Measurements from ENCODE around the gene ZNF277.

ZNF277 gene

DNA sequence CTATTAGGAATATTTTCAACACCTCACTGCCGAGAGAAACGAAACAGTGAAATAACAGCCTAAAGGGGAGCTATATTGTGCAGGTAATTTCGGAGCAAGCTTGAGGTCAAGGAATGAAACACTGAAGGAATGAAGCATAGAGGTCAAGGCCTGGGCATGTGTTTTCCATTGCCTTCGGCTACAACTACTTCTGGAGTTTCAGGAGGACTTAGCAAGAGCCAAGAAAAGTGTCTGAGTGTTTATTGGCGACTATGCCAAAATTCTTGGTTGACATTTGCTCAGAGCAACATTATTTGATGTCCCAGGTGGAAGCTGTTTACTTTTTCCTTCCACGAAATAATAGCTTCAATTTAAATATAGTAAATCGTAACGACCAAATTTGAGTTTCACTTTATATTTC, 154.2 kb downstream of the ZNF277 start:
- Mint-ChIP-seq H3K27me3 (ENCODE audit: low read depth, poor library complexity) (no peaks in the 10 kb centered on the region), H3K27ac (no peak overlapping the region), H3K9me3 (peaks cover 13% of the 10 kb centered on the region), H3K4me1 (peaks cover 29% of the 10 kb centered on the region), H3K36me3 (ENCODE audit: low read depth) (no peaks in the 10 kb centered on the region), H3K4me3 (no peak overlapping the region)
- DNase-seq, result no peak
- TF ChIP-seq, protein P1, sequence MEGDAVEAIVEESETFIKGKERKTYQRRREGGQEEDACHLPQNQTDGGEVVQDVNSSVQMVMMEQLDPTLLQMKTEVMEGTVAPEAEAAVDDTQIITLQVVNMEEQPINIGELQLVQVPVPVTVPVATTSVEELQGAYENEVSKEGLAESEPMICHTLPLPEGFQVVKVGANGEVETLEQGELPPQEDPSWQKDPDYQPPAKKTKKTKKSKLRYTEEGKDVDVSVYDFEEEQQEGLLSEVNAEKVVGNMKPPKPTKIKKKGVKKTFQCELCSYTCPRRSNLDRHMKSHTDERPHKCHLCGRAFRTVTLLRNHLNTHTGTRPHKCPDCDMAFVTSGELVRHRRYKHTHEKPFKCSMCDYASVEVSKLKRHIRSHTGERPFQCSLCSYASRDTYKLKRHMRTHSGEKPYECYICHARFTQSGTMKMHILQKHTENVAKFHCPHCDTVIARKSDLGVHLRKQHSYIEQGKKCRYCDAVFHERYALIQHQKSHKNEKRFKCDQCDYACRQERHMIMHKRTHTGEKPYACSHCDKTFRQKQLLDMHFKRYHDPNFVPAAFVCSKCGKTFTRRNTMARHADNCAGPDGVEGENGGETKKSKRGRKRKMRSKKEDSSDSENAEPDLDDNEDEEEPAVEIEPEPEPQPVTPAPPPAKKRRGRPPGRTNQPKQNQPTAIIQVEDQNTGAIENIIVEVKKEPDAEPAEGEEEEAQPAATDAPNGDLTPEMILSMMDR (IDR thresholded peaks at IDR 0.05), result no peak

DNA sequence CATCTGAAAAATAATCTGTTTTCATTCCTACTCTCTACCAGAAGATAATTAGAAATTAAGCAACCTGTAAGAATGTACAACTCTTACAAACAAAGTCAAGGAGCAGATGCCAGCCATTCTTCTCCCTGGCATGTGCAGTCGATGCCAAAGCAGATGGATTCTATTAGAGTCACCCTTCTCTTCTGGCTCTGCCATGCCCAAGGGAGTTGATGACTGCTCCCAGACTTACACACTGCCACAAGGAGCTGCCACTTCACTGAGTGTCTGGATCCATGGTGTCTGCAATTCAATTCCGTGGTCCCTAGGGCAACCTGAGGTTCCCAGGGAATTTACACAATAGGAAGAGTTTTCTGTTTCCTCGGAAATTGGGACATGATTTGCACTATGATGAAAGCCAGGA, 154.7 kb downstream of the ZNF277 start:
- Mint-ChIP-seq H3K9me3 (peaks cover 13% of the 10 kb centered on the region), H3K27ac (no peak overlapping the region), H3K4me3 (no peak overlapping the region), H3K4me1 (peaks cover 28% of the 10 kb centered on the region), H3K27me3 (ENCODE audit: low read depth, poor library complexity) (no peaks in the 10 kb centered on the region), H3K36me3 (ENCODE audit: low read depth) (no peaks in the 10 kb centered on the region)
- TF ChIP-seq, protein P1 (IDR thresholded peaks at IDR 0.05), result no peak
- DNase-seq, result no peak

DNA sequence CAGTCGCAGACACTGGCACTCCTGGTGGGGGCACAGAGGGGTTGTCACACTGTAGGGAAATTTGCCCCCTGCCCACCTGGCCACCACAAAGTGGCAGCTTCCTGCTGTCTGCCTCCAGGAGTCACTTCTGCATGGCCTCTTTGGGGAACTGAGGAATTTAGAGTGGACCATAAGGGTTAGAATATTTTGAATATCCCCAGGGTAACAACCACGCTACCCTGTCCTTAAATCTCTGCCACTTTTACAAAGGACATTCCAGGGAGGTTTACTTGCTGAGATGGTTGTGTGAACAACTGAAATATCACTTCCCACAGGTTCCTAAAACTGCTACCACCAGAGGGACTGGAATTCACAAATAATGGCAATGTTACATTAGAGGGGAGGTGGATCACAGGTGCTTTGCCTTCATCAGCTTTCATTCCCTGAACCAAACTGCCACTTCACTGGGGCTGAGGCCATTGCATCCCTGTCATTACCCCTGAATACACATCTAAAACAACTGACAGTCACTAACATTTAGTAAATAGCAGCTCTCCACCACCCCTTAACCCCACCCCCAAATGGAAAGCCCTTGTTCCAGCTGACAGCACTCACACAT, 155.7 kb downstream of the ZNF277 start:
- TF ChIP-seq, protein P1 (IDR thresholded peaks at IDR 0.05), result no peak
- no peak for DNase-seq
- H3K4me1 Mint-ChIP-seq, result peaks cover 28% of the 10 kb centered on the region
- peaks cover 13% of the 10 kb centered on the region for H3K9me3 Mint-ChIP-seq
- no peak overlapping the region for H3K4me3 Mint-ChIP-seq
- no peaks in the 10 kb centered on the region for H3K36me3 Mint-ChIP-seq (ENCODE audit: low read depth)
- no peaks in the 10 kb centered on the region for H3K27me3 Mint-ChIP-seq (ENCODE audit: low read depth, poor library complexity)
- peak overlapping the region; percentile 58 for H3K27ac Mint-ChIP-seq

DNA sequence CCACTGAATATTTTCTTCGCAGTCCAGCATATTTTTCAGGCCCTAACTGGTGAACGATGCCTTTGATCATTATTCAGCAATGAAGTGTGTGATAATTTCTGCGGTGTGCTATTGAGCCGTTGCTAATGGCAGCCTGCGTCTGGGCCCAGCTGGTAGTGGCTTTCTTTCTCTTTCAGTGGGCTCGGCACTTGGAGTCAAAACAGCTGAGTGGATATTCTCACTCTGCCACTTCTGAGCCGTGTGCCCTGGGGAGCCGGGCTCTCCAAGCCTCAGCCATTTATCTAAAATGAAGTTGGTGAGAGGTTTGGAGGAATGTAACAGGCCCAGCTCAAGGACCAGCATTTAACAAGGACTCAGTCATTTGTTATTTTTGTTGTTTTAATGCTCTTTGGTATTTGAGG, 156.2 kb downstream of the ZNF277 start:
- peaks cover 28% of the 10 kb centered on the region for H3K4me1 Mint-ChIP-seq
- H3K36me3 Mint-ChIP-seq (ENCODE audit: low read depth), result no peaks in the 10 kb centered on the region
- H3K27me3 Mint-ChIP-seq (ENCODE audit: low read depth, poor library complexity), result no peaks in the 10 kb centered on the region
- peak overlapping the region; percentile 46 for H3K27ac Mint-ChIP-seq
- H3K4me3 Mint-ChIP-seq, result no peak overlapping the region
- DNase-seq, result no peak
- peaks cover 13% of the 10 kb centered on the region for H3K9me3 Mint-ChIP-seq
- TF ChIP-seq, protein P1 (IDR thresholded peaks at IDR 0.05), result no peak

DNA sequence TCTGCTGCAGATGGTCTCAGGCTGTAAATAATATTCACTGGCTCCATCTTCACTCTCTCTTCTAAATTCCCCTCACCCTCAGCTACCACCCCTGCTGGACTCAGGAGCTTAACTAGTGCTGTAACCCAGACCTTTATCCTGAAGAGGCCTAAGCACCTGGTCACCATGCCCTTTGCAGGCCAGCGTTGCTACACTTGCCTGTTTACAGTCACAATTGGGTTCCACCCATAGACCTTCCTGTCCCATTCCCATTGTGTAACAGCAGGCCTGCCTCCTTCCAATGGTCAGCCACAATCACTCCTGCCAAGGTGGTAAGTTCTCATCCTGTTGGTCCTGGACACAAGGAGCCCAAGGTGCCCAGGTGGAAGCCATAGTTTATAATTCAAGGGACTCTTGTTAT, 157.9 kb downstream of the ZNF277 start:
- Mint-ChIP-seq H3K4me1 (peaks cover 28% of the 10 kb centered on the region), H3K27ac (no peak overlapping the region), H3K4me3 (no peak overlapping the region), H3K9me3 (peaks cover 8% of the 10 kb centered on the region), H3K36me3 (ENCODE audit: low read depth) (no peaks in the 10 kb centered on the region), H3K27me3 (ENCODE audit: low read depth, poor library complexity) (no peaks in the 10 kb centered on the region)
- TF ChIP-seq, protein P1 (IDR thresholded peaks at IDR 0.05), result no peak
- no peak for DNase-seq

DNA sequence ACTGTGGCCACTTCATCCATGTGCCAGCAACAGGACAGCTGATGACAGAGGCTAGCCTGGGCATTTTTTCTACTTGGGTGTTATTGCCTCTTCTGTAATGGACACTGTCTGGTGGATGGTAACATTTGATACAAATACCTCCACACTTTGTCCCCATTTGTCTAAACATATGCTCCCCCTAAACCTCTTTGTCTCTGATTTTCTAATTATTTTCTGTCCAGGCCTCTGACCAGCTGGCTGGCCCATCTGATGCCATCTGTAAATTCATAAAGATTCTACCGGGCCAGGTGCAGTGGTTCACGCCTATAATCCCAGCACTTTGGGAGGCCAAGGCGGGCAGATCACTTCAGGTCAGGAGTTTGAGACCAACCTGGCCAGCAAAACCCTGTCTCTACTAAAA, 159.1 kb downstream of the ZNF277 start:
- Mint-ChIP-seq H3K27me3 (ENCODE audit: low read depth, poor library complexity) (no peaks in the 10 kb centered on the region), H3K9me3 (no peaks in the 10 kb centered on the region), H3K36me3 (ENCODE audit: low read depth) (no peaks in the 10 kb centered on the region), H3K27ac (no peak overlapping the region), H3K4me1 (peaks cover 28% of the 10 kb centered on the region), H3K4me3 (no peak overlapping the region)
- DNase-seq, result no peak
- TF ChIP-seq, protein P1 (IDR thresholded peaks at IDR 0.05), result no peak
